HepG2 (cell line): ENCODE data around the gene YBX2. TPM values are rescaled to one million over a fixed set of nuclear protein-coding genes. Genes with fewer than 3 reads are reported as not detected.

Source experiments
- BATF2 ChIP-seq: sonication (generic); formaldehyde crosslinking; IDR thresholded peaks from 2 replicates; pipeline ENCODE4 v1.8.0; 2022; ENCODE audit warnings: mild to moderate bottlenecking, missing genetic modification reagents, moderate library complexity
- CHD2 ChIP-seq: IDR thresholded peaks from 2 replicates; pipeline ENCODE4 v1.6.1; 2011; ENCODE audit warnings: low read depth, low read length, improper control_type of control experiment
- HMG20A ChIP-seq: IDR thresholded peaks from 2 replicates; pipeline ENCODE4 v1.6.1; 2016; ENCODE audit warnings: borderline replicate concordance
- HOMEZ ChIP-seq: IDR thresholded peaks from 2 replicates; pipeline ENCODE4 v1.6.1; 2016; ENCODE audit warnings: low read depth
- NFE2 ChIP-seq: sonication (generic); formaldehyde crosslinking; IDR thresholded peaks from 2 replicates; pipeline ENCODE4 v1.4.0; 2020; ENCODE audit warnings: missing genetic modification reagents
- NPAS2 ChIP-seq: sonication (generic); formaldehyde crosslinking; IDR thresholded peaks from 2 replicates; pipeline ENCODE4 v1.8.0; 2022; ENCODE audit warnings: mild to moderate bottlenecking, missing genetic modification reagents, borderline replicate concordance
- PREB ChIP-seq: sonication (generic); formaldehyde crosslinking; IDR thresholded peaks from 2 replicates; pipeline ENCODE4 v1.4.0; 2020; ENCODE audit warnings: missing genetic modification reagents
- RBM22 ChIP-seq: fragments of 200-400 bp; formaldehyde crosslinking; optimal IDR thresholded peaks from 2 replicates; pipeline ENCODE3; 2017; ENCODE audit warnings: mild to moderate bottlenecking, low read length, moderate library complexity
- SIN3A ChIP-seq: IDR thresholded peaks from 2 replicates; pipeline ENCODE4 v1.6.1; 2011; ENCODE audit warnings: low read depth, mild to moderate bottlenecking, control low read depth, low read length, borderline replicate concordance
- ZFP36L2 ChIP-seq: sonication (generic); formaldehyde crosslinking; IDR thresholded peaks from 2 replicates; pipeline ENCODE4 v1.4.0; 2020; ENCODE audit warnings: missing genetic modification reagents
- ZFP90 ChIP-seq: sonication (generic); formaldehyde crosslinking; IDR thresholded peaks from 2 replicates; pipeline ENCODE4 v1.8.0; 2022; ENCODE audit warnings: missing genetic modification reagents, mild to moderate bottlenecking, inconsistent platforms, borderline replicate concordance
- ZNF24 ChIP-seq: fragments of 450-650 bp; IDR thresholded peaks from 2 replicates; pipeline ENCODE4 v1.6.1; 2017; ENCODE audit warnings: antibody characterized with exemption, mild to moderate bottlenecking
- ZNF441 ChIP-seq: sonication (generic); formaldehyde crosslinking; IDR thresholded peaks from 2 replicates; pipeline ENCODE4 v1.7.0; 2021; ENCODE audit warnings: missing genetic modification reagents, borderline replicate concordance
- ZNF629 ChIP-seq: sonication (generic); formaldehyde crosslinking; conservative IDR thresholded peaks from 2 replicates; pipeline ENCODE4 v1.5.0; 2020; ENCODE audit warnings: missing genetic modification reagents
- ZNF646 ChIP-seq: sonication (generic); formaldehyde crosslinking; IDR thresholded peaks from 2 replicates; pipeline ENCODE4 v1.9.0; 2021; ENCODE audit warnings: mild to moderate bottlenecking, missing genetic modification reagents
- ZNF772 ChIP-seq: sonication (generic); formaldehyde crosslinking; IDR thresholded peaks from 2 replicates; pipeline ENCODE4 v1.5.0; 2020; ENCODE audit warnings: mild to moderate bottlenecking, missing genetic modification reagents
- ZNF773 ChIP-seq: sonication (generic); formaldehyde crosslinking; IDR thresholded peaks from 2 replicates; pipeline ENCODE4 v1.4.0; 2020; ENCODE audit warnings: missing genetic modification reagents, borderline replicate concordance
- polyA plus RNA-seq, 8 experiments: library from polyadenylated mRNA; depleted of rRNA in 3 of 8; stranded (reverse) in 7 of 8; unstranded in 1 of 8; fragments of >200 nt; fragmentation: Illumina TruSeq in 4 of 8; extraction: Trizol in 4 of 8; gene quantifications; 2 replicates each; pipeline versions ENCODE4 v1.2.1 to v1.2.3, GENCODE V29; 2011 to 2016; ENCODE audit warnings: low read depth in 4 of 8, missing spikeins in 1 of 8, mixed read lengths in 1 of 8; ENCODE audit not compliant: insufficient read depth in 1 of 8
- total RNA-seq, 5 experiments: library from RNA; depleted of rRNA; stranded (reverse); fragments of >200 nt; fragmentation: Illumina TruSeq; extraction: Trizol; gene quantifications; 2 replicates each; pipeline ENCODE4 v1.2.3, GENCODE V29; 2016; ENCODE audit warnings: low read depth in 1 of 5

The YBX2 gene
- total and polyA plus RNA-seq, 2 of the 13 experiments (the other 11 are each of a cell fraction or from before 2014, with no cell fraction given): 0.12 to 0.22 TPM

- TF ChIP-seq ZNF24 (no peak), NPAS2 (CRISPR knock-in tag) (no peak), SIN3A (no peak), BATF2 (CRISPR knock-in tag) (peak; percentile 36; the same call in 1 of the 2 replicates), ZFP90 (CRISPR knock-in tag) (0 out of 2 replicates have a peak, but pooled peaks have one; percentile 10), ZNF441 (no peak), CHD2 (no peak; the same call in 1 of the 2 replicates), ZNF629 (CRISPR knock-in tag) (no peak), ZNF646 (CRISPR knock-in tag) (no peak), PREB (no peak), NFE2 (no peak), HOMEZ (CRISPR knock-in tag) (no peak), HMG20A (CRISPR knock-in tag) (no peak), RBM22 (no peak), ZNF773 (CRISPR knock-in tag) (no peak), ZFP36L2 (no peak), ZNF772 (CRISPR knock-in tag) (peak; percentile 88)
These were observed 52.4 kb downstream of the YBX2 start, which contains the start of gene GABARAP (continued) for GRCh38 chr17:7241783-7242716.
